Measurements from ENCODE around the gene SNX9.

Gene SNX9

GRCh38 chr6:157804448-157805327 is 18.4 kb upstream of the SNX9 start:
- DNase-seq: no peak

- no peak for DNase-seq
Measured at GRCh38 chr6:157806131-157806855, 16.8 kb upstream of the SNX9 start.

GRCh38 chr6:157806856-157807215 is 16.2 kb upstream of the SNX9 start:
- DNase-seq: no peak

- DNase-seq: no peak
Measured at GRCh38 chr6:157808405-157808950, 14.6 kb upstream of the SNX9 start.

- no peak for DNase-seq
Measured at GRCh38 chr6:157809613-157810012, 13.4 kb upstream of the SNX9 start.

- no peak for DNase-seq
Measured at GRCh38 chr6:157811137-157811475, 11.9 kb upstream of the SNX9 start.

- no peak for DNase-seq
Measured at GRCh38 chr6:157811476-157812173, 11.4 kb upstream of the SNX9 start.

GRCh38 chr6:157812425-157813171 is 10.4 kb upstream of the SNX9 start:
- DNase-seq: no peak

GRCh38 chr6:157813191-157813590 is 9.9 kb upstream of the SNX9 start:
- DNase-seq: no peak

GRCh38 chr6:157813750-157814455 is 9.1 kb upstream of the SNX9 start:
- DNase-seq: no peak

- no peak for DNase-seq
Measured at GRCh38 chr6:157814883-157815282, 8.2 kb upstream of the SNX9 start.

GRCh38 chr6:157821342-157822033 is 1.6 kb upstream of the SNX9 start:
- DNase-seq: no peak

GRCh38 chr6:157822245-157823000 is 623 bp upstream of the SNX9 start:
- DNase-seq: no peak

GRCh38 chr6:157823528-157824370 is 703 bp downstream of the SNX9 start:
- peak; percentile 44 for DNase-seq

- DNase-seq: no peak
Measured at GRCh38 chr6:157825243-157825904, 2.3 kb downstream of the SNX9 start.

- no peak for DNase-seq
Measured at GRCh38 chr6:157830354-157831017, 7.4 kb downstream of the SNX9 start.

- no peak for DNase-seq
Measured at GRCh38 chr6:157831018-157831369, 7.9 kb downstream of the SNX9 start.

GRCh38 chr6:157831424-157832249 is 8.6 kb downstream of the SNX9 start:
- no peak for DNase-seq

Data from NCI-H1105 treated with DMSO at 0.1 percent for 48 hours (cell line).